ENCODE results near the gene FOXM1.

DNA sequence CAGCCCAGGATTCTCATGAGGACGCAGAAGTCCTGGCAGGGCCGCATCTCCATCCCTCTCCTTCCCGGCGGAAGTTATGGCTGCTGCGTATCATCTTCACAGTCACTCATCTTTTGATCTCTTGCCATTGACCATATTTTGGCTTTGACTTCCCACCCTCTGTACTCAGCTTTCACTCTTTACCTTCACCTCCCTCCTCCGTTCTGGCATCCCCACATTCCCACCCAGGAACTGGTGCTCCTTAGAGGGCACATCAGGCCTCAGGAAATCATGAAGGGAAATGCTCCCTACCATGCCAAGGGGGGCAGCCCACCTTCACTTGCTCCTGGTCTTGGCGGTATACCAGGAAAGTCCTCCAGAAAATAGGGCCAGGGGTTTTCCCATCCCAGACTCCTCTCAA is 21.4 kb downstream of the FOXM1 start:
- TF ChIP-seq GABPA (IDR thresholded peaks at IDR 0.05; ENCODE audit: low read depth) (no peak), POLR2A (IDR thresholded peaks at IDR 0.05; ENCODE audit: low read depth, low read length) (no peak), NRF1 (conservative IDR thresholded peaks at IDR 0.05; ENCODE audit: low read depth, low read length) (no peak), RAD21 (IDR thresholded peaks at IDR 0.05; ENCODE audit: insufficient read depth, low read depth, low read length) (no peak), CEBPB (IDR thresholded peaks at IDR 0.05; ENCODE audit: borderline replicate concordance in 1 of 2, low read depth in 2 of 2, low read length in 2 of 2) (no peak), JUND (IDR thresholded peaks at IDR 0.05; ENCODE audit: low read depth, low read length) (no peak)
- TF ChIP-seq, protein P1, sequence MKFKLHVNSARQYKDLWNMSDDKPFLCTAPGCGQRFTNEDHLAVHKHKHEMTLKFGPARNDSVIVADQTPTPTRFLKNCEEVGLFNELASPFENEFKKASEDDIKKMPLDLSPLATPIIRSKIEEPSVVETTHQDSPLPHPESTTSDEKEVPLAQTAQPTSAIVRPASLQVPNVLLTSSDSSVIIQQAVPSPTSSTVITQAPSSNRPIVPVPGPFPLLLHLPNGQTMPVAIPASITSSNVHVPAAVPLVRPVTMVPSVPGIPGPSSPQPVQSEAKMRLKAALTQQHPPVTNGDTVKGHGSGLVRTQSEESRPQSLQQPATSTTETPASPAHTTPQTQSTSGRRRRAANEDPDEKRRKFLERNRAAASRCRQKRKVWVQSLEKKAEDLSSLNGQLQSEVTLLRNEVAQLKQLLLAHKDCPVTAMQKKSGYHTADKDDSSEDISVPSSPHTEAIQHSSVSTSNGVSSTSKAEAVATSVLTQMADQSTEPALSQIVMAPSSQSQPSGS (IDR thresholded peaks at IDR 0.05; ENCODE audit: low read length) = no peak
- TF ChIP-seq, protein P2, sequence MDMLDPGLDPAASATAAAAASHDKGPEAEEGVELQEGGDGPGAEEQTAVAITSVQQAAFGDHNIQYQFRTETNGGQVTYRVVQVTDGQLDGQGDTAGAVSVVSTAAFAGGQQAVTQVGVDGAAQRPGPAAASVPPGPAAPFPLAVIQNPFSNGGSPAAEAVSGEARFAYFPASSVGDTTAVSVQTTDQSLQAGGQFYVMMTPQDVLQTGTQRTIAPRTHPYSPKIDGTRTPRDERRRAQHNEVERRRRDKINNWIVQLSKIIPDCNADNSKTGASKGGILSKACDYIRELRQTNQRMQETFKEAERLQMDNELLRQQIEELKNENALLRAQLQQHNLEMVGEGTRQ (IDR thresholded peaks at IDR 0.05; ENCODE audit: borderline replicate concordance, low read depth, low read length) = no peak
- TF ChIP-seq, protein P3, sequence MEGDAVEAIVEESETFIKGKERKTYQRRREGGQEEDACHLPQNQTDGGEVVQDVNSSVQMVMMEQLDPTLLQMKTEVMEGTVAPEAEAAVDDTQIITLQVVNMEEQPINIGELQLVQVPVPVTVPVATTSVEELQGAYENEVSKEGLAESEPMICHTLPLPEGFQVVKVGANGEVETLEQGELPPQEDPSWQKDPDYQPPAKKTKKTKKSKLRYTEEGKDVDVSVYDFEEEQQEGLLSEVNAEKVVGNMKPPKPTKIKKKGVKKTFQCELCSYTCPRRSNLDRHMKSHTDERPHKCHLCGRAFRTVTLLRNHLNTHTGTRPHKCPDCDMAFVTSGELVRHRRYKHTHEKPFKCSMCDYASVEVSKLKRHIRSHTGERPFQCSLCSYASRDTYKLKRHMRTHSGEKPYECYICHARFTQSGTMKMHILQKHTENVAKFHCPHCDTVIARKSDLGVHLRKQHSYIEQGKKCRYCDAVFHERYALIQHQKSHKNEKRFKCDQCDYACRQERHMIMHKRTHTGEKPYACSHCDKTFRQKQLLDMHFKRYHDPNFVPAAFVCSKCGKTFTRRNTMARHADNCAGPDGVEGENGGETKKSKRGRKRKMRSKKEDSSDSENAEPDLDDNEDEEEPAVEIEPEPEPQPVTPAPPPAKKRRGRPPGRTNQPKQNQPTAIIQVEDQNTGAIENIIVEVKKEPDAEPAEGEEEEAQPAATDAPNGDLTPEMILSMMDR (IDR thresholded peaks at IDR 0.05 in 2 of 3, conservative IDR thresholded peaks at IDR 0.05 in 1 of 3; ENCODE audit: control insufficient read depth in 2 of 3, extremely low read depth in 1 of 3, insufficient read depth in 1 of 3, low read depth in 3 of 3, low read length in 3 of 3) = no peak
- TF ChIP-seq, protein P4, sequence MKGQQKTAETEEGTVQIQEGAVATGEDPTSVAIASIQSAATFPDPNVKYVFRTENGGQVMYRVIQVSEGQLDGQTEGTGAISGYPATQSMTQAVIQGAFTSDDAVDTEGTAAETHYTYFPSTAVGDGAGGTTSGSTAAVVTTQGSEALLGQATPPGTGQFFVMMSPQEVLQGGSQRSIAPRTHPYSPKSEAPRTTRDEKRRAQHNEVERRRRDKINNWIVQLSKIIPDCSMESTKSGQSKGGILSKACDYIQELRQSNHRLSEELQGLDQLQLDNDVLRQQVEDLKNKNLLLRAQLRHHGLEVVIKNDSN (IDR thresholded peaks at IDR 0.05; ENCODE audit: borderline replicate concordance, extremely low read length, insufficient read depth, low read depth, low read length) = no peak

All from GM12878 (cell line).